ENCODE results near the gene SYNDIG1.
"Not testable (repeated sequence)": the region's sequence is repeated elsewhere in the genome, so short reads cannot be mapped to it uniquely, and the experiment has no call there.

The SYNDIG1 gene

GRCh38 chr20:24608926-24609667, 139.7 kb downstream of the SYNDIG1 start:
- DNase-seq (ENCODE audit: low read depth in 2 of 2): no peak

DNA sequence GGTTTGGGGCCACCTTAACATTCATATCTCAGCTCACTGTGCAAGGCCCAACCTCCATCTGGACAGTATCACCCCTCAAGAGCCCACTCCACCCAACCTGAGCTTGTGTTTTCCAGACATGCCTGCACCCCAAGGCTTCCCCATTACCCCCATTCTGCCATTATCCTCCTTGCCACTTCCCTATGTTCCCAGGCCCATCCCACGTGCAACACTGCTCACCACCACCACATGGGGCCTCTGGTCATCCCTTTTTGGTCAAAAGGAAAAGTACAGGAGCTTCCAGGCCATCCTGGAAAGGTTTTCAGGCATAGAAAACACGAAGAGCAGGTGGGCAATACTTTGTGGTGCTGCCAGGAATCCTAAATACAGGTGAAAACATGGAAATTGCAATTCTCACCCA, 140.3 kb downstream of the SYNDIG1 start:
- no peak for DNase-seq (ENCODE audit: low read depth in 2 of 2)

DNA sequence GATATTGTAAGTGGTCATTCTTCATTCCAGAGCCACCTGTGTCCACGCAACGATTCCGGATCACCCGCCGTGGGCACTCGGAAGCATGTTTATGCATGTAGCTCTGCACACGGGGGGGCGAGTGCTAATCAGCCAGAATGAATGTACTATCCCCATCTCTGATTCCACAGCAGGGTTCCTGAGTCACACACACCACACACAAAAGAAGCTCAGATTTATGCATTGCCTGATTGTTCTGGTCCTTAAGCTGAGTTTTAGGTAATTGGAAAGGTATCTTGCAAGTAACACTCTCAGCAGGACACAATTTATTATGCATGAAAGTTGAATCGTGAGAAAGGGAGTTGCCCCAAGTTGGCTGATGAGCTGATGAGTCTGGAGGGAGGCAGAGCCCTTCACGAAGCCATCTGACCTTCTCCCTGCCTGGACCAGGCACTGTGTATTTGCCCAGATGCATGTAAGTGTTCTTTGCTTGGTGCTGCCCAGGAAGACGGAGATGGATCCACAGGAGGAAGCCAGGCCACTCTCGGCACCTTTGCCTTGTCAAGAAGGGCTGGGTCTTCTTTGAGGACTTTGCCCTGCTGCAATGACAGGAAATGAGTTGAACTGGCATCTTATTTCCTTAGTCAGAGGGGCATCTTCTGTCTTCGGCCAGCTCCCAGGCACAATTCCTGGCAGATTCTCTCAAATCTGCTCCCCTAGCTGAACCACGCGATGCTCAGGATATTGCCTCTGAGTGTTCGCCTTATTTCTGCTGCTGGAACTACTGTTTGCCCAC, 141.1 kb downstream of the SYNDIG1 start:
- DNase-seq (ENCODE audit: low read depth in 2 of 2): no peak

- DNase-seq (ENCODE audit: low read depth in 2 of 2): no peak
Observed at GRCh38 chr20:24611360-24612140, 142.1 kb downstream of the SYNDIG1 start.

DNA sequence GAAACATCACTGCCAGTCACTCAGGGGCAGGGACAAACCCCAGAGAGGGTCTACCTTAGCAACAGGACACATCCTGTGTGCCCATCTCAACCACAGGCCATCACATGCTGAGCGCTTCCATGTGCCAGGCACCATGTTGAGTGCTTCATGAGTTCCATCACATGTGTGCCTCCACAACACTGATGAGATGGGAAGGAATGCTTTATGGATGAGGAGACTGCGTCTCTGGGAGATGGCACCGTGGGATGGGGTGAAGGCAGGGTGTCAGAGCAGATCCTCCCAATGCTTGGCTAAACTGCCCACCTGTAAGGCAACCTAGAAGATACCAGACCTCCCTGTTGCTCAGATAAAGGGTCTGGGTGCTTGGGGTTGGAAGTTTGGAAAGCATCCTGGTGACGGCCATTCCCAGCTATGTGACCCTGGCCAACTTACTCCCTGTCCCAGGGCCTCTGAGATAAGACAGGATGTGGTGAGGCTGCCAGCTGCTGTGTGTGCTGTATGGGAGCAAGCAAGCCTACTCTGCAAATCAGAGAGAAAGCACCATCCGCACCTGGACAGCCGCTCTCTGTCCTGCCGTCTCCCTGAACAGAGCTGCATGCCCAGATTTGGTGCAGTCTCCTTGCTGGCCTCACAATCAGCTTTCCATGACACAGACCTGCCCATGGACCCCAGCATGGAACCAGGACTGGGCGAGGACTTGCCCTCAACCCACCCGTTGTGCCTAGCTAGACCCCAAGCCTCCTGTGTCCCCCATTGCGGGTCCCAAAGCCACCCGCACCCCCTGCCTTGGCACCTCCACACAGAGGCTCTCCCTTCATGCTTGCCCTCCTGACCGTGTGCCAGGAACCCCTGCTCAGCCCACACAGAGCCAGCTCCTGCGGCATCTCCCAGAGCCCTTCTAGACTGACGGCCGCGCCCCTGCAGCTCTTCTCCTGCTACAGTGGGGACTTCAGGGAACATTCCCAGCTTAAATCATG, 143.7 kb downstream of the SYNDIG1 start:
- DNase-seq (ENCODE audit: low read depth in 2 of 2): no peak

DNA sequence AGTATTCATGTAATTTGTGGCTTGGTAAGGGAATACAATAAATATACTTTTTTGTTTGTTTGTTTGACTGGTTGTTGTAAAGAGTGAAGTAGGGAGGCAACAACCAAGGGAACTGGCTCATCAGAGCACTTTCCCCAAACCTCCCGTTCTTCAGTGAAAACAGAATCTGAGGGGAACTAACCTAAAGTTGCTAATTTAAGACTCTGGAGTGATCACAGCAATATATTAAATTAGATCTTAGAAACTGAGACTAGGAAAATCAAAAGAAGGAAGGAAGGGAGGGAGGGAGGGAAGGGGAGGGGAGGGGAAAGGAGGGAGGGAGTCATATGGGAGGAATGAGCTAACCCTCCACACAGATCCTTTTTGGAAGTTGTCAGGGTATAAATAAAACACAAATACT, 144.9 kb downstream of the SYNDIG1 start:
- no peak for DNase-seq (ENCODE audit: low read depth in 2 of 2)

DNA sequence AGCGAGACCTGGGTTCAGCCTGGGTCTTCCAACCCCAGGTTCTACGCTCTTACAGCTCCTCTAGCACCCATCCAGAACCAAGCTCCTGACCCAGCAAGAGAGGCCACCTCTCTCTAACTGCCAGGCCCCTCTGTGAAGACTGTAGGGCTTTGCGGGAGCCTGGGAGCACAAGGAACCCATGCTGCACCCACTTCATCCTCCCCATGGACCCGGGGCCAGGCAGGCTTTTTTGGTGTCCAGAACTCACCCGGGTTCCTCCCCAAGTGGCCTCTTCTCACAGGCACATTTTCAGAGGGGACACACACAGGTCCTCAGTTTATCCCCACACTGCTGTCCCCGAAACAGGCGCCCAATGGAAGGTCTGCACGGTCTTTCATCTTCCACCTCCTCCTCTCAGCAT, 145.9 kb downstream of the SYNDIG1 start:
- DNase-seq (ENCODE audit: low read depth in 2 of 2): no peak

DNA sequence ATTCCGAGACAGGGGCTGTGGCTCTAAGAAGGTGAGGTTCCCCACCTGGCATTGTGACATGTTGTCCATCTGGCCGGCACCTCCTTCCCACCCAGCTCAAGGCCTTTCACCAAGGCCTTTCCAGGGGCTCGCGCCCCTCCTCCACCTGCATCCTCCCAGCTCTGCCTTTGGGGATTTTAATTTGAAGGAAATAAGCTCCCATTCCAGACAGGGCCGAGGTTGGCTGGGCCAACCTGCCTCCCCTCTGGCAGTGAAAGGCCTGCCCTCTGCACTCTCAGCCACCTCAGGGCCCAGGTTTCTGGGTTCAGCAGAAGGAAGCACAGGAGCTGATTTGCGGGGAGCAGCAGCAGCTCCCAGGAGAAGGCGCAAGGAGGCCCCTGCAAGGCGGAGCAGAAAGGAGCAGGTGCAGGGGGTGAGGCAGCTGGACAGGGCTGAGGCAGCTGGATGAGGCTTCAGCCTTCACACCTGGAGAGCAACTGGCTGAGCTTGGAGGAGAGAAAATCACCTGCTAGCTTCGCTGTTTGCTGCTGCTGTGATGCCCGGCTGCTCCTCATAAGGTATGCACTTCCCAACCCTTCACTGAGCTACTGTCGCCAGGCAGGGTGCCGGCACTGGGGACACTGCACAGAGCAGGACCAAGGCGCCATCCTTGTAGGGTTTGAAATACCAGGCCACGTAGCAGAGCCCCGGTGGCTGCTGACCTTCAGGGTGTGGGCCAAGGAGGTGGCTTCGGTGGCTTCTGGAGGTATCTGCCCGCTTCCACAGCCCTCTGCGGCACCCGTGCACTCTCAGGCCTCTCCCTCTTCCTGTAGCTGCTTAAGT, 147.0 kb downstream of the SYNDIG1 start:
- DNase-seq (ENCODE audit: low read depth in 2 of 2): no peak

- DNase-seq (ENCODE audit: low read depth in 2 of 2): no peak
Observed at GRCh38 chr20:24617080-24617432, 147.6 kb downstream of the SYNDIG1 start.

DNA sequence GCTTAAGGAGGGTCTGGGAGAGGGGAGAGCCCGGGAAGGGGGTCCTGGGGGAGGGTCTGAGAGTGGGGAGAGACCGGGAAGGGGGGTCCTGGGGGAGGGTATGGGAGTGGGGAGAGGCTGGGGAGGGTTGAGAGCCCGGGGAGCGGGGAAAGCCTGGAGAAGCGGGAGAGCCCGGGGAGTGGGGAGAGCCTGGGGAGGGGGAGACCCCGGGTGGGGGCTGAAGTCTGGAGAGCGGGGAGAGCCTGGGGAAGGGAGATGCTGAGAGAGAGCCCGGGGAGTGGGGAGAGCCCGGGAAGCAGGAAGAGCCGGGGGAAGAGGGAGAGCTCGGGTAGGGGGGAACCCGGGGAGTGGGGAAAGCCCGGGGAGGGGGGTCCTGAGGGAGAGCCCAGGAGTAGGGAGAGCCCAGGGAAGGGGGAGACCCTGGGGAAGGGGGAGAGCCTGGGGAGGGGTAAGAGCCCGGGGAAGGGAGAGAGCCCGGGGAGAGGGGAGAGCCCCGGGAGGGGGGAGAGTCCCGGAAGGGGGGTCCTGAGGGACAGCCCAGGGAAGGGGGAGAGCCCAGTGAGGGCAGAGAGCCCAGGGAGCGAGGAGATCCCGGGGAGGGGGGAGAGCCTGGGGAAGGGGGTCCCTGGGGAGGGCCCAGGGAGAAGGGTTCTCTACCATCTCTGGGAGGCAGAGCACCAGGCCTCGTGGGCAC, 148.5 kb downstream of the SYNDIG1 start:
- no peak for DNase-seq (ENCODE audit: low read depth in 2 of 2)

GRCh38 chr20:24618739-24619138, 149.3 kb downstream of the SYNDIG1 start:
- no peak for DNase-seq (ENCODE audit: low read depth in 2 of 2)

GRCh38 chr20:24619212-24619611, 149.8 kb downstream of the SYNDIG1 start:
- no peak for DNase-seq (ENCODE audit: low read depth in 2 of 2)

GRCh38 chr20:24620937-24621519, 151.6 kb downstream of the SYNDIG1 start:
- no peak for DNase-seq (ENCODE audit: low read depth in 2 of 2)

DNA sequence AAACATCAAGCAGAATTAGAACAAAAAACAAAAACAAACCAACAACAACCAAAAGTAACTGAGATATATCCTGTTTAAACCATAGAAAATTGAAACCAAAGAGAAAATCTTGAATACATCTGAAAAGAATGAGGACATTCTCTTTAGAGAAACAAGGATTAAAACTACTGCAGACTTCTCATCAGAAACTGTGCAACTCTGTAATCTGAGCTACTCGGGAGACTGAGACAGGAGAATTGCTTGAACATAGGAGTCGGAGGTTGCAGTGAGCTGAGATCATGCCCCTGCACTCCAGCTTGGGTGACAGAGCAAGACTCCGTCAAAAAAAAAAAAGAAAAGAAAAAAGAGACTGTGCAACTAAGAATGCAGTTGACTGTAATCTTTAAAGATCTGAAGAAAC, 153.4 kb downstream of the SYNDIG1 start:
- no peak for DNase-seq (ENCODE audit: low read depth in 2 of 2)

GRCh38 chr20:24626141-24626540, 156.7 kb downstream of the SYNDIG1 start:
- not testable (repeated sequence) for DNase-seq (ENCODE audit: low read depth in 2 of 2)

- no peak for DNase-seq (ENCODE audit: low read depth in 2 of 2)
Observed at GRCh38 chr20:24627291-24627690, 157.9 kb downstream of the SYNDIG1 start.

GRCh38 chr20:24627926-24628325, 158.5 kb downstream of the SYNDIG1 start:
- no peak for DNase-seq (ENCODE audit: low read depth in 2 of 2)

DNA sequence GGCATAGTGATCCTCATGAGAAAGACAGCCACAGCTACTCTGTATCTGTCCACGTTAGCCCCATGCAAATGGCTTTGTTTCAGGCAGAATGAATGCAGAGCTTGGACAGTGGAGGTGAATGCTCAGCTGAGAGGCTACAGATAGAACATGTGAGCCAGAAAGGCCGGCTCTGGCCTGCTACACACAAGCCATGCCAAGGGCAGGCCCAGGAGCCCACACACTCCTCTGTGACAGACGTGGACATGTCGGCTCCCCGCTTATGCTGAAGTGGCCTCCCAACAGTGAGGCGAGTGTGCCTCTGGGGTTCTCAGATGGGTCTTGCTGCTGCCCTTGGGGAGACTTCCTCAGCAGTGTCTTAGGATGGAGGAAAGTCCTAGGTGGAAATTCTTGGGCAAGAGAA, 159.6 kb downstream of the SYNDIG1 start:
- no peak for DNase-seq (ENCODE audit: low read depth in 2 of 2)

DNA sequence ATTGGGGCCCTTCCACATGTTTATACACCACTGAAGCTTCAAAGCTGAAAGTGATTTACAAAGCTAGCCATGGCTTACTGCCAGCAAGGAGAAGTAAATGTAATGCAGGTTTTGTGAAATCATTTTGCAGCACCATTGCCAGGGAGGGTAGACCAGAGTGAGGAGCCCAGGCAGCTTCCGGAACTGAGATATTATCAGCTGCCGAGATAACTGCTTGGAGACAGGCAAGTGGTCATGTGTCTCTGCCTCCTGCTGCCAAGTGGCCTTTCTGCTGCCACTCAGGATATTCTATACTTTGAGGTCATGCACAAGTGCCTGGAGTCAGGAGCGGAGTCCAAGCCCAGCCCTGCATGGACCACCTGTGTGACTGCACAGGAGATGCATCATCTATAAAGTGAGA, 160.2 kb downstream of the SYNDIG1 start:
- no peak for DNase-seq (ENCODE audit: low read depth in 2 of 2)
